Body of pancreas (tissue), 4 donors: ENCODE data around the gene HES7. TPM values are rescaled to one million over a fixed set of nuclear protein-coding genes. Genes with fewer than 3 reads are reported as not detected.

Experiments used
- ATAC-seq: fragments of 150-250 bp; one replicate; pipeline ENCODE4 v1.9.1; 2016
- DNase-seq, 4 donors: peaks; one replicate each; pipeline ENCODE4 v3.0.0-alpha.2; 2019
- H3K27ac ChIP-seq, 4 donors: fragments of 200-600 bp; sonication (generic); 1 replicate in 3 of 4; 2 replicates in 1 of 4; pipeline versions ENCODE4 v1.5.1 to v1.6.1; 2016 to 2019; ENCODE audit warnings: mild to moderate bottlenecking in 1 of 4, mixed read lengths in 1 of 4, moderate library complexity in 1 of 4
- H3K27me3 ChIP-seq, 2 donors: fragments of 200-600 bp; sonication (generic); one replicate each; pipeline ENCODE4 v1.6.0; 2016; ENCODE audit warnings: mild to moderate bottlenecking in 1 of 2
- H3K36me3 ChIP-seq, 2 donors: fragments of 200-600 bp; sonication (generic); replicated peaks in 1 of 2; 2 replicates each; pipeline ENCODE4 v1.5.1; 2016; ENCODE audit warnings: low read depth in 2 of 2; ENCODE audit not compliant: insufficient read depth in 1 of 2
- H3K4me1 ChIP-seq: fragments of 200-600 bp; sonication (generic); one replicate; pipeline ENCODE4 v1.6.0; 2016
- H3K4me3 ChIP-seq, 2 donors: fragments of 200-600 bp; sonication (generic); 1 replicate in 1 of 2; 2 replicates in 1 of 2; pipeline ENCODE4 v1.5.1; 2016 to 2019
- H3K9me3 ChIP-seq, 3 donors: fragments of 200-600 bp; sonication (generic); 1 replicate in 2 of 3; 2 replicates in 1 of 3; pipeline ENCODE4 v1.5.1; 2016
- POLR2A ChIP-seq, 3 donors: fragments of 450-650 bp; IDR thresholded peaks; one replicate each; pipeline ENCODE4 v1.6.1; 2016; ENCODE audit warnings: antibody characterized with exemption in 3 of 3, mild to moderate bottlenecking in 2 of 3
- WGBS, 2 donors: methylation state at CpG; one replicate each; pipeline ENCODE4 v1.1.5; 2017; 5-methylcytosine and 5-hydroxymethylcytosine counted together
- intact Hi-C: fragments of 100-400 bp; cut with DNase I; formaldehyde crosslinking; loops from one replicate; pipeline ENCODE4 v1.15.1; 2023
- microRNA-seq, 2 donors: library from miRNA; unstranded; fragments of <30 nt; microRNA quantifications; one replicate each; pipeline ENCODE4, GENCODE V29; 2016; ENCODE audit warnings: borderline number of aligned reads in 2 of 2, borderline replicate concordance in 2 of 2
- small RNA-seq: library from RNA; depleted of rRNA; stranded (forward); fragments of <200 nt; gene quantifications from one replicate; pipeline ENCODE3, GENCODE V24; 2016
- total RNA-seq, 2 donors: library from RNA; depleted of rRNA; stranded (reverse); fragments of >200 nt; gene quantifications; one replicate each; pipeline ENCODE4 v1.1.0, GENCODE V29; 2016
- TF ChIP-seq, protein P1 (sequence below), 7 experiments: fragments of 450-650 bp in 4 of 7; fragments of 200-600 bp in 3 of 7; sonication (generic) in 3 of 7; IDR thresholded peaks; one replicate each; pipeline ENCODE4 v1.5.1; 2016 to 2019; ENCODE audit warnings: antibody characterized with exemption in 7 of 7

Gene HES7
- total RNA-seq, 2 donors from 2014 or later: not detected

GRCh38 chr17:8072341-8072728 lies 51.6 kb downstream of the HES7 start:
- intact Hi-C loops: no loop called here
- Histone ChIP-seq H3K36me3 (no peaks in the 10 kb centered on the region), H3K27ac (no peak overlapping the region), H3K9me3 (no peaks in the 10 kb centered on the region), H3K4me1 (peaks cover 20% of the 10 kb centered on the region), H3K4me3 (no peak overlapping the region), H3K27me3 (peaks cover 4 to 40% of the 10 kb centered on the region in 2 donors)
- 1 to 16% methylated on average over 16 to 28 of the region's 28 CpGs for WGBS, 2 donors
- TF ChIP-seq, protein P1, sequence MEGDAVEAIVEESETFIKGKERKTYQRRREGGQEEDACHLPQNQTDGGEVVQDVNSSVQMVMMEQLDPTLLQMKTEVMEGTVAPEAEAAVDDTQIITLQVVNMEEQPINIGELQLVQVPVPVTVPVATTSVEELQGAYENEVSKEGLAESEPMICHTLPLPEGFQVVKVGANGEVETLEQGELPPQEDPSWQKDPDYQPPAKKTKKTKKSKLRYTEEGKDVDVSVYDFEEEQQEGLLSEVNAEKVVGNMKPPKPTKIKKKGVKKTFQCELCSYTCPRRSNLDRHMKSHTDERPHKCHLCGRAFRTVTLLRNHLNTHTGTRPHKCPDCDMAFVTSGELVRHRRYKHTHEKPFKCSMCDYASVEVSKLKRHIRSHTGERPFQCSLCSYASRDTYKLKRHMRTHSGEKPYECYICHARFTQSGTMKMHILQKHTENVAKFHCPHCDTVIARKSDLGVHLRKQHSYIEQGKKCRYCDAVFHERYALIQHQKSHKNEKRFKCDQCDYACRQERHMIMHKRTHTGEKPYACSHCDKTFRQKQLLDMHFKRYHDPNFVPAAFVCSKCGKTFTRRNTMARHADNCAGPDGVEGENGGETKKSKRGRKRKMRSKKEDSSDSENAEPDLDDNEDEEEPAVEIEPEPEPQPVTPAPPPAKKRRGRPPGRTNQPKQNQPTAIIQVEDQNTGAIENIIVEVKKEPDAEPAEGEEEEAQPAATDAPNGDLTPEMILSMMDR (IDR thresholded peaks at IDR 0.05): no peak
- no peak for TF ChIP-seq POLR2A (IDR thresholded peaks at IDR 0.05)
- ATAC-seq (no peak), DNase-seq (no peak)

DNA sequence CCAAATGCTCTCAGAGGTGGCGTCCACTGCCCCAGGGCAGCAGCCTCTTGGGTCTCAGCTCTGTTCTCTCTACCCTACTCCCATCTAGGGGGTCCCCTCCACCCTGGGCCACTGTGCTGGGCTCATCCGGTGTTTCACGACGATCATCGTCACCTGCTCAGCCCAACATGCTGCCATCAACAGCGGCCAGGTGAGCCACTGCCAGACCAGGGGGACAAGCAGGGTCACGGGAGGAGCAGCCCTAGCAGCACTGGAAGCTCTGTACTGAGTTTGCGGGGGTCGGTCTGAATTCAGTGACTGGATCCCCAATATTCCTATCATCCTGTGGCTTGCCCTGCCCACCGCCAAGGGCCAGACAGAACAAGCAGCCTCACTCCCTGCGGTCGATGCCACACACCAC lies 52.4 kb downstream of the HES7 start:
- intact Hi-C loops: no loop called here
- Histone ChIP-seq H3K4me3 (no peak overlapping the region), H3K4me1 (peaks cover 20% of the 10 kb centered on the region), H3K9me3 (no peaks in the 10 kb centered on the region), H3K36me3 (no peaks in the 10 kb centered on the region), H3K27me3 (peaks cover 4 to 36% of the 10 kb centered on the region in 2 donors), H3K27ac (no peak overlapping the region)
- DNase-seq (no peak), ATAC-seq (no peak)
- TF ChIP-seq, protein P1 (IDR thresholded peaks at IDR 0.05): no peak
- no peak for TF ChIP-seq POLR2A (IDR thresholded peaks at IDR 0.05)
- WGBS, 2 donors: 77 to 80% methylated on average over 6 to 12 of the region's 12 CpGs

Small RNA genes lying within 50 kb of the gene (microRNA-seq; reads per million reads assigned to microRNA genes)
- gene MIR4314: 0 reads per million in 2 donors
- 0 to 1.8 reads per million in 2 donors for gene MIR6883

Small RNA genes lying within 50 kb of the gene (small RNA-seq; reads per million reads assigned to genes)
- gene MIR4314: not detected

Other genes with a start within 250 kb of the HES7 start
- gene CHD3, start 235.3 kb downstream of the HES7 start, total RNA-seq: 10 to 100 TPM; 53.7 to 69.9 TPM
- 1 to 10 TPM; 2.9 to 3.0 TPM for gene RNF227, start 207.8 kb downstream of the HES7 start, total RNA-seq
- gene KCNAB3, start 194.2 kb downstream of the HES7 start, total RNA-seq: 1 to 10 TPM; 1.3 to 1.6 TPM
- 10 to 100 TPM; 10.5 to 40.0 TPM for gene TRAPPC1, start 192.2 kb downstream of the HES7 start, total RNA-seq
- 10 to 100 TPM; 14.0 to 27.0 TPM for gene CNTROB, start 191.9 kb downstream of the HES7 start, total RNA-seq
- gene GUCY2D, start 121.5 kb downstream of the HES7 start, total RNA-seq: not detected
- gene ALOX15B, start 85.0 kb downstream of the HES7 start, total RNA-seq: 1 to 10 TPM in 1 of 2 donors, not detected in 1; 1.3 TPM
- not detected for gene ALOX12B, start 36.4 kb downstream of the HES7 start, total RNA-seq
- gene ALOXE3, start 5.6 kb downstream of the HES7 start, total RNA-seq: not detected
- 10 to 100 TPM; 27.5 to 78.8 TPM for gene PER1, start 28.3 kb upstream of the HES7 start, total RNA-seq
- 10 to 100 TPM; 16.3 to 26.4 TPM for gene VAMP2, start 38.8 kb upstream of the HES7 start, total RNA-seq
- 10 to 100 TPM in 1 of 2 donors, 1 to 10 TPM in 1; 7.6 to 12.7 TPM for gene TMEM107, start 52.3 kb upstream of the HES7 start, total RNA-seq
- 10 to 100 TPM; 11.9 to 16.2 TPM for gene BORCS6, start 66.1 kb upstream of the HES7 start, total RNA-seq
- not detected for gene AURKB, start 86.5 kb upstream of the HES7 start, total RNA-seq
- gene CTC1, start 124.0 kb upstream of the HES7 start, total RNA-seq: 10 to 100 TPM; 25.7 to 49.1 TPM
- 10 to 100 TPM in 1 of 2 donors, 1 to 10 TPM in 1; 9.9 to 33.0 TPM for gene PFAS, start 125.2 kb upstream of the HES7 start, total RNA-seq
- gene RANGRF, start 164.6 kb upstream of the HES7 start, total RNA-seq: 10 to 100 TPM in 1 of 2 donors, 1 to 10 TPM in 1; 4.7 to 13.5 TPM
- gene SLC25A35, start 171.3 kb upstream of the HES7 start, total RNA-seq: 1 to 10 TPM; 1.0 to 7.6 TPM
- 1 to 10 TPM; 2.3 to 6.3 TPM for gene ARHGEF15, start 186.1 kb upstream of the HES7 start, total RNA-seq
- not detected for gene ODF4, start 215.7 kb upstream of the HES7 start, total RNA-seq